ENCODE measurements around the gene MYL7.

Gene MYL7

DNA sequence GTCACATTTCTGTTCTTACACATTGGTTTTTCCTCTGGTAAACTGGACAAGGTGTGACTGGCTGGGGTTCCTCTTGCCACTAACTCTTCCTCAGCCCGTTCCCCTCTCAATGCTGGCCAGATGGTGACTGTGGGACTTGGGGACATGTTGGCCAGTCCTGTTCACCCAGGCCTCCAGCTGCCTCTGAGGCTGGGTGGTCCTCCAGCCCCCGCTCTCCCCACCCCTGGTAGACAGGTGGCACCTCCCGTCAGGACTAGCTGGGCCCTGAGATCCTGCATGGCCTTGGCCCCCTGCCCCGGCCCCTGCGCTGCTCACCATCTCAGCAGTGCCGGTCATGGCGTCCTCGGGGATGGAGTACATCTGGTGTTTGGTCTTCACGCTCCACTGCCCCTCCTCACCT is 10.8 kb upstream of the MYL7 start:
- FAIRE-seq (no peak), DNase-seq (ENCODE audit: insufficient read length, low spot score) (no peak)

DNA sequence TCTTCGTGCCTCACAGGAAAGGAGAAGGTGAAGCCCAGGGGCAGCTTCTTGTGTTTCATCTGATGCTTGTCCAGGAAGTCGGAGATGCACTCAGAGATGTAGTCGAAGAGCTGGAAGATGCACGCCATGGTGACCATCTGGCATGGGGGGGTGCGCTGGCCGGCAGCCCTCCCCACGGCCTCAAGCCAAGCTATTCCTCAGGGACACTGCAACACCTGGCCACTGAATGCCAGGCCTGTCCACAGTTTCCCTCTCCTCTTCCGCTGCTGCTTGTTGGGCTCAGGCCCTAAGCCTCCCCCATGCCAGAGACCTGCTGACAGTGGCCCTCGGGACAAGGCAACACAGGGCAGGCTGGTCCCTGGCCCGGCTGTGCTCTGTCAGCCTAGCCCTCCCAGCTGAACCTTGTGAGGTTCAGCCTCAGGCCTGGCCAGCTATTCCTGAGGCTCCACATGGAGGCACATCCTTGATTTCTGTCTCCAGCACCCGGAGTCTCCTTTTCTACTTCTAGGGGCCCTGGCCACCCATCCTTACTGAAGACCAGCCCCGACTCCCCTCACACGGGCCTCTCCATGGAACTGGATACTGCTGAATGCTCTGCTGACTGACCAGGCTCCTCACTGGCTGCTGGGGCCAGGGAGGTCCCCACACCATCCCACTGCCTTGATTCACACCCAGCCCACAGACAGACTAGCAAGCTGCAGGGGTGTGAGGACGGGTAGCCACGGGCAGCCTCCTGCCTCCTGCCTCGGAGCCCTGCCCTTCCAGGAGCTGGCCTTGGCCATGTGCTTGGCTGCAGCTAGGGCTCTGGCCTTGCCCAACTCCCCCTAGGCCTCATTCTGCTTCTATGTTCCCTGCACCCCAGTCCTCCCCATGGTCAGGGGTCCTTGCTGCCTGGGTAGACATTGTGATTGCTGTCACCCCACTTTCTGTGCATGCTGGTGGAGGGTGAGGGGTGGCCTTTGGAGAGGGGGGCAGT is 10.1 kb upstream of the MYL7 start:
- no peak for FAIRE-seq
- no peak for DNase-seq (ENCODE audit: insufficient read length, low spot score)

DNA sequence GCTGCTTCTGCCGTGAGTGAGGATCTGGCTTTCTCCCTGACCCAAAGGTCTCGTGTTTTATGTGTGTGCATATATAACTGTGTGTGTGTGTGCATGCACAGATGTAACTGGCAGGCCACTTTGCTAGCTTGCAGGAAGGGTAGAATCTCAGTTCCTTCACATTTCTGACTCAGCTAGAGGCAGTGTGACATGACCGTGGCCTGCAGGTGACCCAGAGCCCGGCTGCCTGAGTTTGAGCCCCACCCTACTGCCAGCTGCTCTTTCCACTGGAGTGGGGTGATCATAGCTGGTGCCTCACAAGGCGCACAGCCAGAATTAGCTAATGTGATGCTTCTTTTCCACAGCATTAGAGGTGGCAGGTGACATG is 9.3 kb upstream of the MYL7 start:
- FAIRE-seq: no peak
- DNase-seq (ENCODE audit: insufficient read length, low spot score): no peak

DNA sequence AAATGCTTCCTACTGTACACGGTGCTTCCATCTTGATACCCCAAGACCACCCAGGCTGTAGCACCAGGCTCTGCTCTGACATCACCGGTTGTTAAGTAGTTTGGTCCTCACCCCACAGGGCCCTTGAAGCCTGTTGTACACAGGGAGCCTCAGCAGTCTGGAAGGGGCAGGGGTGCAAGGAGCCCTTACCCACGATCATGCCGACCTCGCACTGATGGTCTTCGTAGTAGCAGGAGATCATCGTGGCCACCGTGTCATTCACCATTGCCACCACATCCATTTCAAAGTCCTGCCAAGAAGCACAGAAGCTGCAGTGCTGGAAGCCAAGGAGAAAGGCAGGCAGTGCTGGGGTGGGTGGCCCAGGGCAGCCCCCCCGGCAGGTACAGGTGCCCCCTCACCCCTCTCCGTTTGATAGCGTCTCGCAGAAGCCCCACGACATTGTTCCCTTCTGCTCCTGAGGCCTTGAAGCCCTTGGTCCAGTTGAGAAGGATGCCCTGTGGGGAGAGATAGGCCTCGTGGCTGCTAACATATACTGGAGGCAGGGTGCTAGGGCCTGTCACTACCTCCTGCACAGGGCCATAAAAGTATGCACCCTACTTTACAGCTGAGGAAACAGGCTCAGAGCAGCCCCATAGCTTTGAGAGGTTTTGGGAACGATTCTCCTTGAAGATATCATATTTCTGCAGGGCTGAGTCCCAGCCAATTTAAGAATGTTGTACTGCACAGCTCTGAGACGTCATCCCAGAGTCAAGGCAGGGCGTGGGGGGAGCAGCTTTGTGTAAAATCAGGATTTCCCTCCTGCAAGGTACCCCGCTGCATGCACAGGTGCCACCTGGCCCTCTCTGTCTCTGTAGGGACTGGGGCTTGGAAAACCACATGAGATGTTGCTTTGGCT is 8.7 kb upstream of the MYL7 start:
- DNase-seq (ENCODE audit: insufficient read length, low spot score) (no peak), FAIRE-seq (peak; percentile 52)

DNA sequence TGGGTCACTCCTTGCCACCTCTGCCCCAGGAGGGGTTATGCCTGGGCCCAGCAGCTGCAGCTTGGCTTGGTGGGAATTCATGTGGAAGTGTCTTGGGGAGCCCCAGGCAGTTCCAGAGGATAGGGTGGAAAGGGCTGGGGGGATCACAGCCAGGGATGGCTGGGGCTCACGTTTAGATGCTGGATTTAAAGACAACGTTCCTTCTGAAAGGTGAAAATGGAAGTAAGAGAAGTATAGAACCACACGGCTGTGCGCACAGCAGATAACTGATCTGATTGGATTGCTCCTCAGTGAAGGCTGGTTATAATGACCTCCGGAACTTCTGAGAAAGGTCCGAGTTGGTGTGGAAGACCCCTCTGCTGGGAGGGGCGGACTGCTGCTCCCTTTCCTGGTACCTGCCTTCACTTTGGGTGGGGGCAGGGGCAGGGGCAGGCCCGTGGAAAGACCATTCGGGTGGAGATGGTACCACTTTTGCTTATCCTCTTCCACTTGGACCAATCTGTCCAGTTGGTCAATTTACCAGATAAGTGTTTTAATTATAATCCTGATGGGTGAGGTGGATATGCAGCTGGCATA is 7.9 kb upstream of the MYL7 start:
- FAIRE-seq (no peak), DNase-seq (ENCODE audit: insufficient read length, low spot score) (no peak)

DNA sequence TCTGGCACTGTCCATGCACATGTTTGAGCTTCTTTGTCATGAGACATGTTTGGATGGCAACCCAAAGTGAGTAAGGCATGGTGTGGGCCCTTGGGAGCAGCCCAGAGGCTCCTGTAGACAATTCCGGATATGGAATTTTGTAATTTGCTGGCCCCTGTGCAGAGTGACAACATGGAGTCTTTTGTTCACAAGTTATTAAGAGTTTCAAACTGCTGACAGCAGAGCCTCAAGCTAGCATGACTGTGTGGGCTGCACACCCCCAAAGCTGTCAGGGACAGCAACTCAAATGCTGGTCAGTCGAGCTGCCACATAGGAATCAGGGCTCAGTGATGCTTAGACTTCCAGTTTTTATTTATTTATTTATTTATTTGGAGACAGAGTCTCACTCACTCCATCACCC is 7.0 kb upstream of the MYL7 start:
- DNase-seq (ENCODE audit: insufficient read length, low spot score): no peak
- FAIRE-seq: no peak

DNA sequence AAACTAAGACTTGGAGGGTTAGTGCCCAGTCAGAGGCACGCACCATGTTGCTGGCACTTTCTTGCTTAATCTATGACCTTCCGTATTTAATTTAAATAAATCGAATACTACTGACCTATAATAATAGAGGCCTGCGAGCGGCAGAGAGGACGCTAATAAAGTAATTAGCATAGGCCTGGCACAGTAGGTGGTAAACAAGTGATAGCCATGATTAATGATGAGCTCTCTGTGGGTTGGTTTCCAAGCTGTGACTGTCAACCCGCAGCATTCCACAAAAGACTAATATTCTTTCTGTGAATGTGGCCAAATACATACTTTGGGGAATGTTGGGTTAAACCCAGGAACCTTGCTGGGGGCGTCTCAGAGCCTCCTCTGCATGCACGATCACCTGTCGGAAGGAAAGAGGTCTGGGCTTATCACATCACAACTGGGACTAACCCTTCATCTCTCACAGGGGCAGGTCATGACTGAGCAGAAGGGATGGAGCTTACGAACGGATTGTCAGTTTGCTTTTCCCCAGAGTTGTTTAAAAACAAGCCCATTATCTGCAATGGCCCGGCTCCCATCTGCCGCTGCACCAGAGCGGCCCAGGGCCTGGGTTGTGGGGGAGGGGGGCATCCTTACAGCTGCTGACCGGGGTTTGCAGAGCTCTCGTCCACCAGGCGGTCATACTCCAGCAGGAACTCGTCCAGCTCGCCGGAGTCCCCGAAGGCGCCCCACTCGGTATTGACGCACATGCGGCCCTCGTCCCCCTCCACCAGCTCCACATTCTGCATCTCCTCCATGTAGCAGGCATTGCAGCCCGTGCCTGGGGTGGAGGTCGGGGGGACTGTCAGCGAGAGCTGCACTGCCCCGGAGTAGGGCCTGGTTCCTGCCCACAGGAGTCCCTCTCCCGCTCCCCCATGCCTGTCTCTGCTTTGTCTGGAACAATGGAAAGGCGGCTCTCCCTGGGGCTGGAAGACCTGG is 6.2 kb upstream of the MYL7 start:
- no peak for FAIRE-seq
- no peak for DNase-seq (ENCODE audit: insufficient read length, low spot score)

DNA sequence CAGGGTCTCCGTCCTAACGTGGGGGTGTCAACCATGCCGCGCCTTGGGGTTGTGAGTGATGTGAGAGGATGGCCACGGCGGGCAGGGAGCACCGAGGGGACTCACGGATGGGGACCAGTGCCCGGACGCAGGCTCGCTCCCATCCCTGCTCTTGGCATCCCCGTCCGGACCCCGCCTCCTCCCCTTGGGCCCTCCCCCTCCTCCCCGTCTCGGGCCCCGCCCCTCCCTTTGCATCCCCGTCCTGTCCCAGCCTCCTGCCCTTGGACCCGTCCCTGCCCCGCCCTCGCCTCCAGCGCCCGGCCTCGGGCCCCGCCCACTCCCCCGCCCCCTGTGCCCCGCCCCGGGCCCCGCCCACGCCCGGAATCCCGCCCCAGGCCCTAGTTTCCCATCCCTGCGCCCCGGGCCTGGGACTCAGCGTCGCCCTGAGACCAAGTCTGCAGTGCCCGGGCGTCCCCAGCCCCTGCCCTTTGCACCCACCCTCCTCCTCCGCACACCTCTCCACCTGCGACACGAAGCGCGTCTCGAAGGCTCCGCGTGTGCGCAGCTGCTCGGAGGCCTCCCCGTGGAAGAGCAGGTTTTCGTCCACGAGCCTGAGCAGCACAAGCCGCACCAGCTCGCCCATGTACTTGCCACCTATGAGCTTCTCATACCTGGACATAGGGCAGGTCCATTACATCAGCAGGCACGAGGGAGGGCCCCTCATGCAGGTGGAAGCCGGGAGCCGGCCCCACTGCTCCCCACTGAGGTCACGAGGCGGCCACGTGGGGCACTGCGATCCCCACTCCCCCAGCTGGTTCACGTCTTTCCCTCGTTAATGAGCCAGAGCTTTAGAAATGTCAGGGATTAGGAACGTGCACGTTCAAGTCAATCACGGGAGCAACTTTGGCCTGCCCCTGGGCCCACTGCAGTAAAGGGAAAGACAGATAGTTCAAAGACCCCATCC is 5.1 kb upstream of the MYL7 start:
- FAIRE-seq (peak; percentile 68), DNase-seq (ENCODE audit: insufficient read length, low spot score) (peak; percentile 53)

DNA sequence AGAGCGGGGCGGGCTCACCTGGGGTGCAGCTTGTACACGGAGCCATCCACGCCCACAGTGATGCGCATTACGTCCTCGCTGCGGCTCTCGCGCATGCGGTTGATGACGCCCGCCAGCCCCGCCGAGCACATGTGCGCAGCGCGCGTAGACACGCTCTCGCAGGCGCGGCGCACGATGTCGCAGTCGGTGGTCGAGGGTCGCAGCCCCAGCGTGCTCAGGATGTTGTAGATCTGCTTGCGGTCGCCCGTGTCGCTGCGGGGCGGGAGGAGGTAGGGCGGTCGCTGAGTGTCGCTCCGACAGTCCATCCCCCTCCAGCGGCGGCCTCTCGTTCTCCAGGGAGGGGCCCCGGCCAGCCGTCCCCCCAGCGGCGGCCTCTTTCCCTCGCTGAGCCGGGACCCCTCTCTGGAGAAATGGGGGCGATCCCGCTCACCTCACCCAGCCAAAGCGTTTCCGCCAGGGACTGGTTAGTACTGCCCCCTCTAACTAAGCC is 4.4 kb upstream of the MYL7 start:
- DNase-seq (ENCODE audit: insufficient read length, low spot score): no peak
- FAIRE-seq: no peak

DNA sequence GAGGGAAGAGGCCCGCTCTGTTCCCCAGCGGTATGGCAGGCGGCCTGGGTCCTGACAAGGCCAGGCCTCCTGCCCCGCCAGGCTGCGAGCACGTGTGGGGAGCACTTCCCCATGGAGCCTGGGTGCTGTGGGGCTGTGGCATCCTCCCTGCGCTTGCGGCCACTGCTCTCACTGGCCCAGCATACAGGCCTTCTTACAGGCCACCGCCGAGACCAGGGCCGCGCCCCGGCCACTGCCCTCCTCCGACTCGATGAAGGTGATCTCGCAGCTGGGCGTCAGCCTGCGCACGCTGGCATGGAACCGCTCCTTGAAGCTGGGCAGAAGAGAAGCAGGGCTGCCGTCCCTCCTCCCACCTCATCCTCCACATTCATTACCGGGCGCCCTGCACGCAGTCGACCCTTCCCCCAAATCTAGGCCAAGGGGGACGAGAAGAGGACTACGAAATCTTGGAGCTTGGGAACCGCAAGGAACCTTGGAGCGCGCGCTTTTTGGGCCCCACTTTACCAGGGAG is 3.9 kb upstream of the MYL7 start:
- FAIRE-seq (no peak), DNase-seq (ENCODE audit: insufficient read length, low spot score) (no peak)

DNA sequence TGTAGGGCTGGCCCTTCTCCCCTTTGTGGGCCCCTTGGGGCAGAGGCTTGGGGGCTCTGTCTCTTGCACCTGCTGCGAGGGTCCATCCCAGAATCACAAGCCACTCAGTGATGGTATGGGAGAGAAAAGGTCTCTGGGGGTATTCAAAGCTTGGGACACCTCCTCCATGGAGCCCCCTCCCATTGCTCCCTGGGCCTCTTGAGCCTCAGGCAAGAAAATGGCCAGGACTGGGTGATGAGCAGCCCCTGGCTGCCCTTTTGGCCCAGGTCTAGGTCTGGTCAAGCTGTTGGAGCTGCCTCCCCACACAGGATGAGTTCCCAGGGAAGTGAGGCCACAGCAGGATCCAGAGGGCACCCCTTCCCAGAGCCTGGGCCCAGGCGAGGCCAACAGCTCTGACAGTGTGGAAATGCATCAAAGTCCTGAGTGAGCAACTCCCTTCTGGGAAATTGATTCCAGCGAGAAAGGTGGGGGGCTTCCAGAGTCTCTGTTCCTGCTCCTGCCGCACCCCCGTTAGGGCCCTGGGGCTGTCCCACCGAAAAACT is 3.4 kb upstream of the MYL7 start:
- FAIRE-seq: no peak
- no peak for DNase-seq (ENCODE audit: insufficient read length, low spot score)

DNA sequence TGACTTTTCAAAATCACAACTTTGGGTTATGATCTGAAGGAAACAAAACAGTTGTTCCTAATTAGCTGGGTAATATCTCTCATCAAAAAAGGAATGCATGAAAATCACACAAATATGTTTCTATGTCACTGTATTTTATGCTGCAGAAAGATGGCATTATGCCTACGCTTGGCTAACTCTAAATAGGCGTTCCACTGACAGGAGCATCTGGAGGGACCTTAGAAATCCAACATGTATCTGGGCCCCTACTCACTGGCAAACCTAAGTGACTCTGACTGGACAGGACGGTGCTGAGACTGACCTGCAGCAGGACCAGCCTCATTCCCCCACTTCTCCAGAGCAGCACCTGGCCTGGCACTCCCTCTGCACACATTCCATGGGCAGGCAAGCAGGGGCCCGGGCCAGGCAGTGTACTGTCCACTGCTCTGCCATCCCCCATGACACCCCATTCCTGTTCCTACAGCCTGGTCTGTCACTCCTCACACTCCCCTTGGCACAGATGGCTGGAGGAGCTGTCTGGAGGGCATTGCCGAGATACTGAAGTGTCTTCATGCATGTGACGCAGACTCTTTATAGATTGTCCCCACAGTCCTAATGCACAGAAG is 2.6 kb upstream of the MYL7 start:
- no peak for FAIRE-seq
- DNase-seq (ENCODE audit: insufficient read length, low spot score): no peak

DNA sequence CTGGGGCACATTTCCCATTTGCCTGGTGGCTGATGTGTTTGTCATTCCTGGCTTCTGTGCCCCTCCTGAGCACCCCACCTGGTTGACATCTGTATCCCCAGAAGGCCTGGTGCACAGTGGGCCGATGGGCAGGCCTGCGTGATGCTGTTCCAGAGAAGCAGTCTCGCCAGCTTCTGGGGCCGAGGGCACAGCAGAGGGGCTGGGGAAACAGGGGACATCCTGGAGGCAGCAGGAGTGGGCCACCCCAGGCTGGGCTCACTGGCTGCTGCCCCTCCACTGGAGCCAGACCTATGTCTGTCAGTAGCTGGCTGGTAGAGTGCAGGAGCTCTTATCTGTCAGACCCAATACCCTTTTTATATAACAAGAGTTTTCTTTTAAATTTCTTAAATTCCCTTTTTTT is 896 bp upstream of the MYL7 start:
- DNase-seq (ENCODE audit: insufficient read length, low spot score): no peak
- FAIRE-seq: no peak

DNA sequence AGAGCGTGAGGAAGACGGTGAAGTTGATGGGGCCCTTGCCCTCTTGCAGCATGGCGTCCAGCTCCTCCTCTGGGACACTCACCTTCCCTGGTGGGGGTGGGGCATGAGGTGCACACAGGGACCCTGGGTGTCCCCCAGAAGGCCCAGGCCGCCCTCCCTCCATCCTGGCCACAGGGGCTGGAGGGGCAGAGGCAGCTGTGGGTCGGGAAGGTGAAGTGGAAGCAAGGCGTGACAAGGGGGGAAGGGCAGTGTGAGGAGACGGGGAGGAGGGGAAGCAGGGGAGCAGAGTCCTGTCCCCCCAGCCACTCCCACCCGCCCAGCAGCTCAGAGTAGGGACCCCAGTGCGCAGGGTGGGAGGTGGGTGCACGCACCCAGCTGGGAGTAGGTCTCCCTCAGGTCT is 791 bp downstream of the MYL7 start:
- DNase-seq (ENCODE audit: insufficient read length, low spot score) (no peak), FAIRE-seq (no peak)

DNA sequence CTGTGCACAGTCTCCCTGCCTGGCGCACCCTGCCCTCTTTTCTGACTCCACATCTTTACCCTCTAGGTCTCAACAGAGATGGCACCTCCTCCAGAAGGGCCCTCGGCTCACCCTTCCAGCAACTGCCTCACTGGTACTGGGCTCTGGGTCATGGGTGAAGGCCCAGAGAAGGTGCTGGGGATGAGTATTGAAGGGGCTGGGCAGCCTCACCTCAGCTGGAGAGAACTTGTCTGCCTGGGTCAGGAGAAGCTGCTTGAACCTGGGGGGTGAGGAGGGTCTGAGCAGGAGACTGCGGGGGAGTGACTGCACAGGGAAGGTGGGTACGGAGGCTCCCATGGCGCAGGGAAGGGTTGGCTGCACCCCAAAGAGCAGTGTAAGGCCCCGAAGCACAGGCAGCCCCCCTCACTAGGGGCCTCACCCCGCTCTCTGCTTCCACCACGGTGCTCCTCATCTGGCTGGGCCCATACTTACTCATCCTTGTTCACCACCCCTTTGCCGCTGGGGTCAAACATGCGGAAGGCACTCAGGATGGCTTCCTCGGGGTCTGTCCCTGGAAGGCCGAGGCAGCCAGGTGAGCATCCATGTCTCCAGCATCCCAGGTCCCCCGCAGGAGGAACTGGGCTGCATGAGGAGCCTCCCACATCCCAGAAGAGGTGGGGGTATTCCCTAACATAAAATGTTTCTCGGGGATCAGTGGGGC is 1.7 kb downstream of the MYL7 start:
- no peak for DNase-seq (ENCODE audit: insufficient read length, low spot score)
- no peak for FAIRE-seq

DNA sequence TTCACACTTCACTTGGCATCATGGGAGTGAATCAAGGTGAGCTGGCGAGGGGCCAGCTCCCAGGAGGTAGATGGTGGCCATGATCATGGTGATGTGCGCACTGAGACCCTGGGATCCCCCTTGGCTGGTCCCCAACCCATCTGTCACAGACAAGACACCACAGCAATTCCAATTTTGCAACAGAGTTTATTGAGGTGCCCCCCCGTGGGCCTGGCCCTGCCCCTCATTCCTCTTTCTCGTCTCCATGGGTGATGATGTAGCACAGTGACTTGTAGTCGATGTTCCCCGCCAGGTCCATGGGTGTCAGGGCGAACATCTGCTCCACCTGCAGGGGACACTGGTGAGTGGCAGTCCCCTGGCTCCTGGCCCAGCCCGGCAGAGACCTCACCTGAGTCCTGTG is 2.4 kb downstream of the MYL7 start:
- FAIRE-seq (peak; percentile 44), DNase-seq (ENCODE audit: insufficient read length, low spot score) (no peak)

DNA sequence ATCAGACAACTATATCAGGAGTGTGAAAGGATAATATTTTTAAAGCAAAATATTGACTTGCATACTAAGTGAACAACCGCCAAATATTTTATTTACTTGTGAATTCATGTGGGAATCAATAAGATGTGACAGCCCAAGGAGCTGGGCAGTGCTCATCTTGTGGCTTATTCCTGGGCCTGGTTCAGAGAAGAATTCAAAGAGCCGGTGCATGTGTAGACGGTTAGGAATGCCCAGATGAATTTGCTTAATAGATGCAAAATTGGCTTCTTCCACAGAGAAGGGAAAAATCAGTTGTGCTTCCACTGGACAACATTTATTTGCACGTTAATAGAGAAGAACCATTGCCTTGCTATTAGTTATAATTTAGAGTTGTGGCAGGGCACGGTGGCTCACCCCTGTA is 4.4 kb downstream of the MYL7 start:
- no peak for FAIRE-seq
- DNase-seq (ENCODE audit: insufficient read length, low spot score): no peak

Data from HTR-8/SVneo (cell line).